HCT116 (cell line): ENCODE data around the gene GRIN2A. TPM values are rescaled to one million over a fixed set of nuclear protein-coding genes. Genes with fewer than 3 reads are reported as not detected.

Experiments
- ATAC-seq: fragments of 200-7000 bp; cut with Tn5 transposase; 2 replicates; pipeline ENCODE4 v1.9.1; 2020; ENCODE audit warnings: mild to moderate bottlenecking, moderate library complexity
- BruUV-seq: library from RNA; stranded (reverse); fragments of 400-500 nt; replicated peaks from 2 replicates; lab custom pipeline; 2021; lab: Mats Ljungman, UMichigan
- CTCF ChIA-PET: fragments of 300-600 bp; sonication (Branson Sonifier 250); formaldehyde crosslinking; loops from one replicate; lab custom pipeline; 2021; ENCODE audit warnings: antibody characterized with exemption; lab: Charles Lee
- POLR2A ChIA-PET: fragments of 300-600, 350-600 bp; sonication (Branson Sonifier 250); formaldehyde crosslinking; loops from one replicate; lab custom pipeline; 2021; ENCODE audit warnings: antibody characterized with exemption; lab: Charles Lee
- RAD21 ChIA-PET, 2 experiments: fragments of 300-600 bp; sonication (Branson Sonifier 250); formaldehyde crosslinking; loops; one replicate each; lab custom pipeline; 2023; ENCODE audit warnings: low total read pairs in 2 of 2; ENCODE audit not compliant: uncharacterized antibody in 2 of 2, unreplicated experiment in 2 of 2, low non-redundant PET in 1 of 2; lab: Charles Lee
- DNase-seq: peaks from one replicate; pipeline ENCODE4 v3.0.0-alpha.2; 2010; ENCODE audit warnings: low read depth, low spot score
- H2AFZ ChIP-seq: fragments of 200-600 bp; shearing (Covaris generic), sonication (generic); 2 replicates; pipeline ENCODE4 v1.6.1; 2017; ENCODE audit warnings: low read depth, mixed run types, mixed read lengths, antibody characterized with exemption, low read length; ENCODE audit not compliant: poor library complexity, severe bottlenecking
- H3K27ac ChIP-seq: 2 replicates; pipeline ENCODE4 v1.5.1; 2012; ENCODE audit warnings: low read depth, low read length
- H3K27me3 ChIP-seq: fragments of 200-600 bp; sonication (generic); 2 replicates; pipeline ENCODE4 v1.6.1; 2016; ENCODE audit warnings: mixed run types, low read length, mixed read lengths; ENCODE audit not compliant: insufficient read depth
- H3K36me3 ChIP-seq, 2 experiments: fragments of 200-500 bp in 1 of 2; fragments of 200-600 bp in 1 of 2; sonication (Bioruptor generic) in 1 of 2; sonication (generic) in 1 of 2; 2 replicates each; pipeline versions ENCODE4 v1.5.1 to v1.6.1; 2014 to 2016; ENCODE audit warnings: low read length in 2 of 2, inconsistent platforms in 1 of 2, mixed read lengths in 1 of 2, mixed run types in 1 of 2; ENCODE audit not compliant: insufficient read depth in 2 of 2, control insufficient read depth in 1 of 2
- H3K4me1 ChIP-seq, 2 experiments: fragments of 200-600 bp in 1 of 2; sonication (generic) in 1 of 2; 2 replicates each; pipeline versions ENCODE4 v1.5.1 to v1.6.1; 2012 to 2017; ENCODE audit warnings: low read length in 2 of 2, inconsistent platforms in 1 of 2, mild to moderate bottlenecking in 1 of 2, mixed read lengths in 1 of 2, mixed run types in 1 of 2, moderate library complexity in 1 of 2; ENCODE audit not compliant: insufficient read depth in 2 of 2, control insufficient read depth in 1 of 2
- H3K4me2 ChIP-seq: fragments of 200-600 bp; sonication (generic); 2 replicates; pipeline ENCODE4 v1.6.1; 2017; ENCODE audit warnings: mixed run types, low read length, mixed read lengths
- H3K4me3 ChIP-seq, 2 experiments: fragments of 200-600 bp in 1 of 2; sonication (generic) in 1 of 2; replicated peaks in 1 of 2; 2 replicates each; pipeline ENCODE4 v1.5.1; 2011 to 2016; ENCODE audit warnings: low read length in 2 of 2, control low read depth in 1 of 2, low read depth in 1 of 2, mild to moderate bottlenecking in 1 of 2, mixed read lengths in 1 of 2, mixed run types in 1 of 2
- H3K79me2 ChIP-seq: fragments of 200-600 bp; sonication (generic); 2 replicates; pipeline ENCODE4 v1.6.1; 2017; ENCODE audit warnings: mild to moderate bottlenecking, mixed run types, low read length, moderate library complexity, mixed read lengths; ENCODE audit not compliant: insufficient read depth
- H3K9ac ChIP-seq: fragments of 200-600 bp; sonication (generic); 2 replicates; pipeline ENCODE4 v1.6.1; 2016; ENCODE audit warnings: low read length, mixed read lengths
- H3K9me2 ChIP-seq: fragments of 200-600 bp; sonication (generic), shearing (Covaris generic); 2 replicates; pipeline ENCODE4 v1.6.1; 2017; ENCODE audit warnings: mixed run types, mild to moderate bottlenecking, moderate library complexity; ENCODE audit not compliant: insufficient read depth
- H3K9me3 ChIP-seq, 2 experiments: fragments of 200-500 bp in 1 of 2; fragments of 200-600 bp in 1 of 2; sonication (Bioruptor generic) in 1 of 2; sonication (generic) in 1 of 2; 2 replicates each; pipeline ENCODE4 v1.6.1; 2014 to 2017; ENCODE audit warnings: low read length in 2 of 2, mixed read lengths in 2 of 2, inconsistent platforms in 1 of 2, low read depth in 1 of 2, mild to moderate bottlenecking in 1 of 2, mixed run types in 1 of 2, moderate library complexity in 1 of 2; ENCODE audit not compliant: control insufficient read depth in 1 of 2, insufficient read depth in 1 of 2
- H4K20me1 ChIP-seq: fragments of 200-600 bp; sonication (generic), shearing (Covaris generic); 2 replicates; pipeline ENCODE4 v1.6.1; 2017; ENCODE audit warnings: mixed run types, mild to moderate bottlenecking, moderate library complexity; ENCODE audit not compliant: insufficient read depth
- CBX3 ChIP-seq: IDR thresholded peaks from 2 replicates; pipeline ENCODE4 v1.6.1; 2012; ENCODE audit warnings: low read depth
- CEBPB ChIP-seq: IDR thresholded peaks from 2 replicates; pipeline ENCODE4 v1.6.1; 2012; ENCODE audit warnings: low read depth
- CTCF ChIP-seq, 3 experiments: fragments of 200-600 bp in 1 of 3; sonication (generic) in 1 of 3; IDR thresholded peaks in 2 of 3; conservative IDR thresholded peaks in 1 of 3; 2 replicates each; pipeline ENCODE4 v1.5.1; 2012 to 2017; ENCODE audit warnings: low read depth in 2 of 3, low read length in 2 of 3, antibody characterized with exemption in 1 of 3, borderline replicate concordance in 1 of 3, control low read depth in 1 of 3, mild to moderate bottlenecking in 1 of 3, mixed read lengths in 1 of 3, mixed run types in 1 of 3, moderate library complexity in 1 of 3; ENCODE audit not compliant: insufficient read depth in 1 of 3
- EGR1 ChIP-seq: IDR thresholded peaks from 2 replicates; pipeline ENCODE4 v1.6.1; 2012; ENCODE audit warnings: low read depth
- ELF1 ChIP-seq: IDR thresholded peaks from 2 replicates; pipeline ENCODE4 v1.6.1; 2012; ENCODE audit warnings: low read depth, borderline replicate concordance
- EZH2phosphoT487 ChIP-seq: fragments of 200-600 bp; IDR thresholded peaks from 2 replicates; pipeline ENCODE4 v1.6.1; 2018; ENCODE audit warnings: antibody characterized with exemption, borderline replicate concordance
- JUND ChIP-seq: IDR thresholded peaks from 2 replicates; pipeline ENCODE4 v1.6.1; 2012
- POLR2A ChIP-seq: IDR thresholded peaks from 2 replicates; pipeline ENCODE4 v1.7.0; 2011; ENCODE audit warnings: borderline replicate concordance; ENCODE audit not compliant: insufficient read depth, insufficient read length; ENCODE audit errors: extremely low read depth
- POLR2AphosphoS5 ChIP-seq: IDR thresholded peaks from 2 replicates; pipeline ENCODE4 v1.6.1; 2011; ENCODE audit warnings: mild to moderate bottlenecking, low read depth, low read length, moderate library complexity
- RAD21 ChIP-seq: IDR thresholded peaks from 2 replicates; pipeline ENCODE4 v1.6.1; 2012; ENCODE audit warnings: low read depth, mild to moderate bottlenecking
- SIN3A ChIP-seq: IDR thresholded peaks from 2 replicates; pipeline ENCODE4 v1.6.1; 2012; ENCODE audit warnings: low read depth
- SRF ChIP-seq: IDR thresholded peaks from 2 replicates; pipeline ENCODE4 v1.6.1; 2012; ENCODE audit warnings: low read depth
- TCF7L2 ChIP-seq: IDR thresholded peaks from 2 replicates; pipeline ENCODE4 v1.7.0; 2011; ENCODE audit warnings: borderline replicate concordance, inconsistent platforms; ENCODE audit not compliant: insufficient read depth, insufficient read length; ENCODE audit errors: extremely low read depth
- YY1 ChIP-seq: IDR thresholded peaks from 2 replicates; pipeline ENCODE4 v1.6.1; 2011; ENCODE audit warnings: low read length, low read depth, moderate library complexity, mild to moderate bottlenecking; ENCODE audit not compliant: insufficient replicate concordance; ENCODE audit errors: extremely low read depth
- ZBTB33 ChIP-seq: IDR thresholded peaks from 2 replicates; pipeline ENCODE4 v1.6.1; 2011; ENCODE audit warnings: mild to moderate bottlenecking, low read length, moderate library complexity; ENCODE audit not compliant: insufficient replicate concordance; ENCODE audit errors: extremely low read depth
- ZFX ChIP-seq: fragments of 450-650 bp; IDR thresholded peaks from 2 replicates; pipeline ENCODE4 v1.6.1; 2017
- ZNF274 ChIP-seq: fragments of 200-500 bp; sonication (Bioruptor generic); IDR thresholded peaks from 2 replicates; pipeline ENCODE4 v1.6.1; 2014; ENCODE audit warnings: mild to moderate bottlenecking, low read depth, low read length, inconsistent platforms
- intact Hi-C: fragments of 100-400 bp; cut with micrococcal nuclease; formaldehyde crosslinking; loops from 2 replicates; pipeline ENCODE4 v1.10.0; 2022
- total RNA-seq: library from RNA; stranded (reverse); gene quantifications from one replicate; pipeline ENCODE4 v1.2.1, GENCODE V29; 2021; ENCODE audit not compliant: unreplicated experiment
- TF ChIP-seq, protein P1 (sequence below): IDR thresholded peaks from 2 replicates; pipeline ENCODE4 v1.6.1; 2012
- TF ChIP-seq, protein P2 (sequence below): IDR thresholded peaks from 2 replicates; pipeline ENCODE4 v1.6.1; 2012; ENCODE audit warnings: low read depth
- TF ChIP-seq, protein P3 (sequence below): IDR thresholded peaks from 2 replicates; pipeline ENCODE4 v1.6.1; 2012

The GRIN2A gene
- total RNA-seq, 1 experiment from 2014 or later, result 0.02 TPM

DNA sequence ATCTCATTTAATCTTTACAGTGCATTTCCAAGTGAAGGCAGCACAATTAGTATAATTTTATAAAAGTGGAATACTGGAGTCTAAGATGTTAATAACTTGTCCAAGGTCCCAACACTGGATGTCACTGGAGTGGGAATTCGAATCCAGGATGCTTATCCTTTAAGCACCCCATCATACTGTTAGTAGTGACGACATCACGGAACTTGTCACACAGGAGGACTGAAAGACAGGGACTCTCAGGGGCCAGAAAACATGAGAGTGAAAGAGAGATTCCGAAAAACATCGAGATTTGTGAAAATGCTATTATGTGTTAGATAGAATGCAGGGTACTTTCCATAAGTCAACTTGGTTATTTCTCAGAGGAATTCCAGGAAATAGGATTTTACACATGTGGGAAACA lies 374.0 kb downstream of the GRIN2A start:
- Histone ChIP-seq H3K9ac (no peak overlapping the region), H3K4me3 (no peak overlapping the region), H3K27me3 (peaks cover 7% of the 10 kb centered on the region; the same call in 1 of the 2 replicates), H3K9me3 (no peaks in the 10 kb centered on the region), H3K36me3 (no peaks in the 10 kb centered on the region), H2AFZ (no peak overlapping the region), H3K79me2 (no peaks in the 10 kb centered on the region), H3K4me2 (no peak overlapping the region), H4K20me1 (no peaks in the 10 kb centered on the region), H3K4me1 (no peaks in the 10 kb centered on the region), H3K9me2 (no peaks in the 10 kb centered on the region), H3K27ac (no peak overlapping the region)
- ATAC-seq (no peak), DNase-seq (no peak)
- POLR2A ChIA-PET, result no interaction called here
- BruUV-seq, result no TSS peak
- CTCF ChIA-PET, result no interaction called here
- RAD21 ChIA-PET, result no interaction called here
- intact Hi-C loops, result no loop called here
- TF ChIP-seq, protein P1, sequence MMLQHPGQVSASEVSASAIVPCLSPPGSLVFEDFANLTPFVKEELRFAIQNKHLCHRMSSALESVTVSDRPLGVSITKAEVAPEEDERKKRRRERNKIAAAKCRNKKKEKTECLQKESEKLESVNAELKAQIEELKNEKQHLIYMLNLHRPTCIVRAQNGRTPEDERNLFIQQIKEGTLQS, result no peak
- TF ChIP-seq CBX3 (no peak), ZBTB33 (no peak), POLR2AphosphoS5 (no peak), EGR1 (no peak), RAD21 (no peak), CTCF (IDR thresholded peaks at IDR 0.05 in 2 of 3, conservative IDR thresholded peaks at IDR 0.05 in 1 of 3; ENCODE audit: borderline replicate concordance in 1 of 3, insufficient read depth in 1 of 3, low read depth in 2 of 3, low read length in 2 of 3) (no peak), YY1 (no peak), SRF (no peak), ELF1 (no peak), JUND (no peak), SIN3A (no peak), POLR2A (no peak), ZNF274 (no peak), EZH2phosphoT487 (no peak), CEBPB (no peak), TCF7L2 (no peak), ZFX (no peak)
- TF ChIP-seq, protein P2, sequence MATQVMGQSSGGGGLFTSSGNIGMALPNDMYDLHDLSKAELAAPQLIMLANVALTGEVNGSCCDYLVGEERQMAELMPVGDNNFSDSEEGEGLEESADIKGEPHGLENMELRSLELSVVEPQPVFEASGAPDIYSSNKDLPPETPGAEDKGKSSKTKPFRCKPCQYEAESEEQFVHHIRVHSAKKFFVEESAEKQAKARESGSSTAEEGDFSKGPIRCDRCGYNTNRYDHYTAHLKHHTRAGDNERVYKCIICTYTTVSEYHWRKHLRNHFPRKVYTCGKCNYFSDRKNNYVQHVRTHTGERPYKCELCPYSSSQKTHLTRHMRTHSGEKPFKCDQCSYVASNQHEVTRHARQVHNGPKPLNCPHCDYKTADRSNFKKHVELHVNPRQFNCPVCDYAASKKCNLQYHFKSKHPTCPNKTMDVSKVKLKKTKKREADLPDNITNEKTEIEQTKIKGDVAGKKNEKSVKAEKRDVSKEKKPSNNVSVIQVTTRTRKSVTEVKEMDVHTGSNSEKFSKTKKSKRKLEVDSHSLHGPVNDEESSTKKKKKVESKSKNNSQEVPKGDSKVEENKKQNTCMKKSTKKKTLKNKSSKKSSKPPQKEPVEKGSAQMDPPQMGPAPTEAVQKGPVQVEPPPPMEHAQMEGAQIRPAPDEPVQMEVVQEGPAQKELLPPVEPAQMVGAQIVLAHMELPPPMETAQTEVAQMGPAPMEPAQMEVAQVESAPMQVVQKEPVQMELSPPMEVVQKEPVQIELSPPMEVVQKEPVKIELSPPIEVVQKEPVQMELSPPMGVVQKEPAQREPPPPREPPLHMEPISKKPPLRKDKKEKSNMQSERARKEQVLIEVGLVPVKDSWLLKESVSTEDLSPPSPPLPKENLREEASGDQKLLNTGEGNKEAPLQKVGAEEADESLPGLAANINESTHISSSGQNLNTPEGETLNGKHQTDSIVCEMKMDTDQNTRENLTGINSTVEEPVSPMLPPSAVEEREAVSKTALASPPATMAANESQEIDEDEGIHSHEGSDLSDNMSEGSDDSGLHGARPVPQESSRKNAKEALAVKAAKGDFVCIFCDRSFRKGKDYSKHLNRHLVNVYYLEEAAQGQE, result no peak
- TF ChIP-seq, protein P3, sequence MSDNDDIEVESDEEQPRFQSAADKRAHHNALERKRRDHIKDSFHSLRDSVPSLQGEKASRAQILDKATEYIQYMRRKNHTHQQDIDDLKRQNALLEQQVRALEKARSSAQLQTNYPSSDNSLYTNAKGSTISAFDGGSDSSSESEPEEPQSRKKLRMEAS, result no peak
